ENCODE data around the gene TSPAN33.

Gene TSPAN33

DNA sequence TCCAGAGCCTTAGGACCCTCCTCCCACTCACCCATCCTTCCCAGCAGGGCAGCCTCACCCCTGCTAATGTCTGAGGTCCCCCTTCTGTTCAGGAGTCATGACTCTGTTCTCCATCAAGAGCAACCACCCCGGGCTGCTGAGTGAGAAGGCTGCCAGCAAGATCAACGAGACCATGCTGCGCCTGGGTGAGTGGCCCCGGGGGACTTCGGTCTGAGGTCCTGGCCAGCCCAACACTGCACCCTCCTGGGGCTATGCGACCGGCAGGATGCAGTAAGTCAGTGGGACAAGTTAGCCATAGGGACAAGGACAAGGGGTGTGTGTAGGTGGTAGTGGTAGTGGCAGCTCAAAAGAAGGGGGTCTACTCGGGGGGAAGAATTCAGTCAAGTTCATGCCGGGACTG lies 64.2 kb downstream of the TSPAN33 start:
- TF ChIP-seq, protein P1, sequence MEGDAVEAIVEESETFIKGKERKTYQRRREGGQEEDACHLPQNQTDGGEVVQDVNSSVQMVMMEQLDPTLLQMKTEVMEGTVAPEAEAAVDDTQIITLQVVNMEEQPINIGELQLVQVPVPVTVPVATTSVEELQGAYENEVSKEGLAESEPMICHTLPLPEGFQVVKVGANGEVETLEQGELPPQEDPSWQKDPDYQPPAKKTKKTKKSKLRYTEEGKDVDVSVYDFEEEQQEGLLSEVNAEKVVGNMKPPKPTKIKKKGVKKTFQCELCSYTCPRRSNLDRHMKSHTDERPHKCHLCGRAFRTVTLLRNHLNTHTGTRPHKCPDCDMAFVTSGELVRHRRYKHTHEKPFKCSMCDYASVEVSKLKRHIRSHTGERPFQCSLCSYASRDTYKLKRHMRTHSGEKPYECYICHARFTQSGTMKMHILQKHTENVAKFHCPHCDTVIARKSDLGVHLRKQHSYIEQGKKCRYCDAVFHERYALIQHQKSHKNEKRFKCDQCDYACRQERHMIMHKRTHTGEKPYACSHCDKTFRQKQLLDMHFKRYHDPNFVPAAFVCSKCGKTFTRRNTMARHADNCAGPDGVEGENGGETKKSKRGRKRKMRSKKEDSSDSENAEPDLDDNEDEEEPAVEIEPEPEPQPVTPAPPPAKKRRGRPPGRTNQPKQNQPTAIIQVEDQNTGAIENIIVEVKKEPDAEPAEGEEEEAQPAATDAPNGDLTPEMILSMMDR (IDR thresholded peaks at IDR 0.05; ENCODE audit: low read length), result no peak

DNA sequence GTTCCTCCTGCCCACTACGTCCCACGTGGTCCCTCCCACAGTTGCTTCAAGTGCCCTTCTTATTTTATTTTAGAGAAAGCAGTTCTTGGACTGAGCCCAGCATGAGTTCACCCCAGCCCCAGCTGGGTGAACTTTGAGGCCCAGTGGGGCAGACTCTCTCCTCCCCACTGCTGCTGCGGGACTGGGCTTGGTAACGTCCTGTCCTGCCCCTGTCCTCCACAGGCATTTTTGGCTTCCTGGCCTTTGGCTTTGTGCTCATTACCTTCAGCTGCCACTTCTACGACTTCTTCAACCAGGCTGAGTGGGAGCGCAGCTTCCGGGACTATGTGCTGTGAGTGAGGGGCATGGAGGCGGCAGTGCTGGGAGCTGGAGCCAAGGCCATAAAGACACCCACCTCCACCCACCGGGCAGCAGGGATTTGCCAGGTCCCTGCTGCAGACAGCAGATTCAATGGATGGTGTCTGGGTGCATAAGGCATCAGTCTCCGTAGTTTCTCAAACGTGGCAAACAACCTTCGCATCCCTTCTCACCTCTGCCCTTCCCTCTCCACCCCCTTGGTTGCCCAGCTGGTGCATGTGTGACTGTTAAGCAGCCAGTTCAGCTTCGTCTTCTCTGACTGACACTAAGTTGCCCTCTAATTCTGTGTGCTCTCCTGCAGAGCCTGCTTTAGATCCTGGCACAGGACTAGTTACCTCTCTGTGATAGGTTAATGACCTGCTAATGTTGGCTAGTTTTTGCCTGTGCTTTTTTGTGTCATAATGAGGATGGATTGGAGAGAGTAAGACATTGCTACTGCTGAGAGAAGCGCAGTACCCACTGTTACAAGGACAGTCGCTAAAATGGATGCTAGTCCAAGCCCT lies 64.8 kb downstream of the TSPAN33 start:
- Histone ChIP-seq H3F3A (ENCODE audit: insufficient read depth, low read length) (no peaks in the 10 kb centered on the region), H3K4me2 (ENCODE audit: low read length) (no peak overlapping the region), H3K79me2 (ENCODE audit: insufficient read depth, low read length) (no peaks in the 10 kb centered on the region), H3K9me3 (ENCODE audit: low read length) (no peaks in the 10 kb centered on the region), H3K27me3 (ENCODE audit: insufficient read depth, low read length) (no peaks in the 10 kb centered on the region), H3K27ac (ENCODE audit: low read depth, low read length, poor library complexity, severe bottlenecking) (no peak overlapping the region), H4K20me1 (ENCODE audit: insufficient read depth, low read length) (no peaks in the 10 kb centered on the region), H3K9me2 (ENCODE audit: low read depth, low read length) (no peaks in the 10 kb centered on the region), H2AFZ (ENCODE audit: low read length) (no peak overlapping the region), H3K4me1 (ENCODE audit: insufficient read depth, low read length, severe bottlenecking) (peaks cover 17% of the 10 kb centered on the region), H3K4me3 (ENCODE audit: low read depth, low read length, poor library complexity, severe bottlenecking) (no peak overlapping the region), H3K9ac (ENCODE audit: low read length) (no peak overlapping the region), H3K36me3 (ENCODE audit: insufficient read depth, low read length) (no peaks in the 10 kb centered on the region)
- TF ChIP-seq, protein P1 (IDR thresholded peaks at IDR 0.05; ENCODE audit: low read length), result no peak
- TF ChIP-seq EZH2 (IDR thresholded peaks at IDR 0.05; ENCODE audit: borderline replicate concordance, low read length), result no peak

More for the DNA sequence above, 64.2 kb downstream of the TSPAN33 start:
- no peak overlapping the region for H2AFZ ChIP-seq (ENCODE audit: low read length)
- no peak overlapping the region for H3K4me2 ChIP-seq (ENCODE audit: low read length)
- no peaks in the 10 kb centered on the region for H3F3A ChIP-seq (ENCODE audit: insufficient read depth, low read length)
- H3K27ac ChIP-seq (ENCODE audit: low read depth, low read length, poor library complexity, severe bottlenecking), result no peak overlapping the region
- no peaks in the 10 kb centered on the region for H3K9me3 ChIP-seq (ENCODE audit: low read length)
- no peak overlapping the region for H3K4me3 ChIP-seq (ENCODE audit: low read depth, low read length, poor library complexity, severe bottlenecking)
- H3K36me3 ChIP-seq (ENCODE audit: insufficient read depth, low read length), result no peaks in the 10 kb centered on the region
- no peak overlapping the region for H3K9ac ChIP-seq (ENCODE audit: low read length)
- peaks cover under 1% of the 10 kb centered on the region; the same call in 1 of the 2 replicates for H3K27me3 ChIP-seq (ENCODE audit: insufficient read depth, low read length)
- no peaks in the 10 kb centered on the region for H3K9me2 ChIP-seq (ENCODE audit: low read depth, low read length)
- H3K4me1 ChIP-seq (ENCODE audit: insufficient read depth, low read length, severe bottlenecking), result peaks cover 17% of the 10 kb centered on the region
- H4K20me1 ChIP-seq (ENCODE audit: insufficient read depth, low read length), result no peaks in the 10 kb centered on the region
- no peaks in the 10 kb centered on the region for H3K79me2 ChIP-seq (ENCODE audit: insufficient read depth, low read length)

DNA sequence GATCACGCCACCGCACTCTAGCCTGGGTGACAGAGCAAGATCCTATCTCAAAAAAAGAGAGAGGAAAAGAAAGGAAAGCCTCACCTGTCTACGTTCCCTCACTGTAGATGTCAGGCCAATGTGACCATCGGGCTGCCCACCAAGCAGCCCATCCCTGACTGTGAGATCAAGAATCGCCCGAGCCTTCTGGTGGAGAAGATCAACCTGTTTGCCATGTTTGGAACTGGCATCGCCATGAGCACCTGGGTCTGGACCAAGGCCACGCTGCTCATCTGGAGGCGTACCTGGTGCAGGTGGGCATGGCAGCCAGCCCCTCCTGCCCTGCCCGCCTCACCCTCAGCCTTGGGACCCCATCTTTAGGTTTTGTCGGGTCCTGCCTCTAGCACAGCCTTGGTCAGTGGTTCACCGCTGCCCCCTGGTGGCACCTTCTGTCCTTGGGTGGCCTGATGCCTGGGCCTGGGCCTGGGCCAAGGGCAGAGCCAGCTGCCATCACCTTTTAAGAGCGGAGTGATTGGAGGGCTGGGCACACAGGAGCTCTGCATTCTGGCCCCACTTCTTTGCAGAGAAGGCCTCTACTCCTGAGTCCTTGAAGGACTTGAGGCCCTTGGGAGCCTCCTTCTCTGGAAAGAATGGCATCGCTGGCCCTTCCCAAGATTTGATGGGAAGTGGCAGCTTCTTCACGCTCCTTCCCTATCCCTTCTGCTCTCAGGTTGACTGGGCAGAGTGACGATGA lies 65.9 kb downstream of the TSPAN33 start:
- no peak overlapping the region for H3K4me2 ChIP-seq (ENCODE audit: low read length)
- H3K4me1 ChIP-seq (ENCODE audit: insufficient read depth, low read length, severe bottlenecking), result peaks cover 12% of the 10 kb centered on the region
- H3K27me3 ChIP-seq (ENCODE audit: insufficient read depth, low read length), result no peaks in the 10 kb centered on the region
- no peaks in the 10 kb centered on the region for H3F3A ChIP-seq (ENCODE audit: insufficient read depth, low read length)
- H3K9ac ChIP-seq (ENCODE audit: low read length), result no peak overlapping the region
- no peaks in the 10 kb centered on the region for H3K9me3 ChIP-seq (ENCODE audit: low read length)
- H3K79me2 ChIP-seq (ENCODE audit: insufficient read depth, low read length), result no peaks in the 10 kb centered on the region
- no peaks in the 10 kb centered on the region for H4K20me1 ChIP-seq (ENCODE audit: insufficient read depth, low read length)
- no peak overlapping the region for H2AFZ ChIP-seq (ENCODE audit: low read length)
- no peak overlapping the region for H3K27ac ChIP-seq (ENCODE audit: low read depth, low read length, poor library complexity, severe bottlenecking)
- TF ChIP-seq, protein P1 (IDR thresholded peaks at IDR 0.05; ENCODE audit: low read length), result peak; percentile 99
- TF ChIP-seq EZH2 (IDR thresholded peaks at IDR 0.05; ENCODE audit: borderline replicate concordance, low read length), result no peak
- H3K4me3 ChIP-seq (ENCODE audit: low read depth, low read length, poor library complexity, severe bottlenecking), result no peak overlapping the region
- H3K9me2 ChIP-seq (ENCODE audit: low read depth, low read length), result no peaks in the 10 kb centered on the region
- no peaks in the 10 kb centered on the region for H3K36me3 ChIP-seq (ENCODE audit: insufficient read depth, low read length)
